Measurements from ENCODE around the gene SRGAP2C. TPM values are rescaled to one million over a fixed set of nuclear protein-coding genes. Genes with fewer than 3 reads are reported as not detected.
"Not testable (repeated sequence)": the region's sequence is repeated elsewhere in the genome, so short reads cannot be mapped to it uniquely, and the experiment has no call there.

Gene SRGAP2C
- total RNA-seq, 4 donors from 2014 or later = 38.6 to 60.9 (median 40.4) TPM

- H3K36me3 ChIP-seq; H3K4me3 ChIP-seq; H3K27ac ChIP-seq; H3K4me1 ChIP-seq; DNase-seq (ENCODE audit: low spot score in 2 of 2); H3K9me3 ChIP-seq; H3K27me3 ChIP-seq: not testable (repeated sequence)
- 100% methylated on average over 3 of the region's 3 CpGs for WGBS
Observed at GRCh38 chr1:121392130-121392529, 207.4 kb downstream of the SRGAP2C start.

DNA sequence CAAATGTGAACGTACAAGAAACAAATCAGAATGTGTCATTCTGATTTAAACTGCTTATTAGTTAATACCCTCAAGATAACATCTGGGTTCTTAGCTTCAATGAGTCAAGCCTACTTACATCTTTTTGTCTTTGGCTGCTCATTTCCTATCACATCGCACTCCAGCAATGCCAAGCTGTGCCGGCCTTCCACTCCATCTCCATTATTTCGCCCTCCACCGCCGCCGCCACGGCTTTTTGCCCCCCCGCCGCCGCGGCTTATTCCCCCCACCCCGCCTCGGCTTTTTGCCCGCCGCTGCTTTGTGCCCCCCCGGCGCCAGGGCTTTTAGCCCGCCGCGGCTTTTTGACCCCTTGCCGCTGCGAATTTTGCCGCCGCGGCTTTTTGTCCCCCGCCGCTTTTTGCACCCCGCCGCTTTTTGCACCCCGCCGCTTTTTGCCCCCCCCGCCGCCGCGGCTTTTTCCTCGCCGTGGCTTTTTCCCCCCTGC, 211.0 kb downstream of the SRGAP2C start:
- not testable (repeated sequence) for H3K27me3 ChIP-seq; H3K27ac ChIP-seq; H3K4me1 ChIP-seq; H3K9me3 ChIP-seq; H3K36me3 ChIP-seq; DNase-seq (ENCODE audit: low spot score in 2 of 2)
- 3% methylated on average over 21 of the region's 38 CpGs for WGBS
- H3K4me3 ChIP-seq = peak overlapping the region; percentile 66

DNA sequence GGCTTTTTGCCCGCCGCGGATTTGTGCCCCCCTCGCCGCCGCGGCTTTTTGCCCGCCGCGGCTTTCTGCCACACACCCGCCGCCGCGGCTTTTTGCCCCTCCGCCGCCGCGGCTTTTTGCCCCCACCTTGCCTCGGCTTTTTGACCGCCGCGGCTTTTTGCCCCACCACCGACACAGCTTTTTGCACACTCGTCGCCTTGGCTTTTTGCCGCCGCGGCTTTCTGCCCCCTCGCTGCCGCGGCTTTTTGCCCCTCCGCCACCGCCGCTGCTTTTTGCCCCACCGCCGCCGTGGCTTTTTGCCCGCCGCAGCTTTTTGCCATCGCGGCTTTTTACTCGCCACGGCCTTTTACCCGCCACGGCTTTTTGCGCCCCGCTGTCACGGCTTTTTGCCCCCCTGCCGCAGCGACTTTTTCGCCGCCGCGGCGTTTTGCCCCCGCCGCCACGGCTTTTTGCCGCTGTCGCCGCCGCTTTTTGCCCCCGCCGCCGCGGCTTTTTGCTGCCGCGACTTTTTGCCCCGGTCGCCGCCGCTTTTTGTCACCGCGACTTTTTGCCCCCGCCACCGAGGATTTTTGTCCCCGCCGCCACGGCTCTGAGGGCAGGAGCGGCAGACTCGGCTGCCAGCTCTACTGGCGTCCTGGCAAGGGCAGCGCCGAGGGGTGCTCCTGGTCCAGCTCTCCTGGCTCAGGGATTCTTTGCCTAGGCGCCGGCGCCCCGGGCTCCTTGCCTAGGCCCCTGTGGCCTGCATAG, 211.7 kb downstream of the SRGAP2C start:
- DNase-seq (ENCODE audit: low spot score in 2 of 2) = peak in 1 of 2 donors; percentile 62
- H3K4me3 ChIP-seq = peak overlapping the region; percentile 66
- not testable (repeated sequence) for H3K9me3 ChIP-seq, H3K4me1 ChIP-seq, H3K36me3 ChIP-seq, H3K27me3 ChIP-seq
- 4% methylated on average over 59 of the region's 88 CpGs for WGBS
- H3K27ac ChIP-seq = peak overlapping the region; percentile 38

DNA sequence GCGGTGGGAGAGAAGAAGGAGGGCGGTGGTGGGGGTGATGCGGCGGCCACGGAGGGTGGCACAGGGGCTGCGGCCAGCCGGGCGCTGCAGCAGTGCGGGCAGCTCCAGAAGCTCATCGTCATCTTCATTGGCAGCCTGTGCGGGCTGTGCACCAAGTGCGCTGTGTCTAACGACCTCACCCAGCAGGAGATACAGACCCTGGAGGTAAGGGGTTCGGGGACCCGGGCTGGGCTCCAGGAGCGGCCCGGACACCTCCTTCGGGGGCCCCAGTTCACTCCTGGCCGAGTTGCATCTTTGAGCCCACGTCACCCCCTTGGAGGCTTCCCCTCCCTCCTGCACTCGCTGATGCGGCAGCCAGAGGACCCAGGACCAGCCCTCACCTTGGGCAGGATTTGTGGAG, 212.3 kb downstream of the SRGAP2C start:
- peak overlapping the region; percentile 66 for H3K4me3 ChIP-seq
- H3K4me1 ChIP-seq; DNase-seq (ENCODE audit: low spot score in 2 of 2); H3K36me3 ChIP-seq; H3K9me3 ChIP-seq; H3K27ac ChIP-seq; H3K27me3 ChIP-seq: not testable (repeated sequence)
- no CpG with 5 or more reads among the region's 22 CpGs for WGBS

- not testable (repeated sequence) for H3K9me3 ChIP-seq; H3K4me3 ChIP-seq; H3K4me1 ChIP-seq; H3K36me3 ChIP-seq; H3K27me3 ChIP-seq; H3K27ac ChIP-seq; DNase-seq (ENCODE audit: low spot score in 2 of 2)
- WGBS = 80% methylated on average over 5 of the region's 5 CpGs
Observed at GRCh38 chr1:121399193-121399592, 214.4 kb downstream of the SRGAP2C start.

- DNase-seq (ENCODE audit: low spot score in 2 of 2); H3K4me3 ChIP-seq; H3K27ac ChIP-seq; H3K36me3 ChIP-seq; H3K4me1 ChIP-seq; H3K27me3 ChIP-seq; H3K9me3 ChIP-seq: not testable (repeated sequence)
- 91% methylated on average over 3 of the region's 3 CpGs for WGBS
Observed at GRCh38 chr1:121400108-121400507, 215.3 kb downstream of the SRGAP2C start.

GRCh38 chr1:121400541-121401310, 216.0 kb downstream of the SRGAP2C start:
- not testable (repeated sequence) for H3K4me3 ChIP-seq; H3K4me1 ChIP-seq; DNase-seq (ENCODE audit: low spot score in 2 of 2); H3K27me3 ChIP-seq; H3K27ac ChIP-seq; H3K36me3 ChIP-seq; H3K9me3 ChIP-seq
- 77% methylated on average over 6 of the region's 6 CpGs for WGBS

GRCh38 chr1:121401375-121401955, 216.7 kb downstream of the SRGAP2C start:
- WGBS = 63% methylated on average over 22 of the region's 26 CpGs
- not testable (repeated sequence) for DNase-seq (ENCODE audit: low spot score in 2 of 2); H3K9me3 ChIP-seq; H3K36me3 ChIP-seq; H3K27me3 ChIP-seq; H3K4me1 ChIP-seq; H3K27ac ChIP-seq
- peak overlapping the region; percentile 27 for H3K4me3 ChIP-seq

- not testable (repeated sequence) for H3K4me3 ChIP-seq; H3K36me3 ChIP-seq; H3K27ac ChIP-seq; H3K27me3 ChIP-seq; DNase-seq (ENCODE audit: low spot score in 2 of 2); H3K4me1 ChIP-seq; H3K9me3 ChIP-seq
- 92% methylated on average over 6 of the region's 7 CpGs for WGBS
Observed at GRCh38 chr1:121403254-121403653, 218.5 kb downstream of the SRGAP2C start.

- no peak for DNase-seq (ENCODE audit: low spot score in 2 of 2)
- Histone ChIP-seq H3K36me3 (no peaks in the 10 kb centered on the region), H3K27me3 (no peaks in the 10 kb centered on the region), H3K4me3 (no peak overlapping the region), H3K27ac (no peak overlapping the region), H3K4me1 (no peaks in the 10 kb centered on the region), H3K9me3 (no peaks in the 10 kb centered on the region)
- TF ChIP-seq POLR2A (IDR thresholded peaks at IDR 0.05) (no peak), POLR2AphosphoS5 (IDR thresholded peaks at IDR 0.05) (no peak), EP300 (IDR thresholded peaks at IDR 0.05) (no peak)
- TF ChIP-seq, protein P1, sequence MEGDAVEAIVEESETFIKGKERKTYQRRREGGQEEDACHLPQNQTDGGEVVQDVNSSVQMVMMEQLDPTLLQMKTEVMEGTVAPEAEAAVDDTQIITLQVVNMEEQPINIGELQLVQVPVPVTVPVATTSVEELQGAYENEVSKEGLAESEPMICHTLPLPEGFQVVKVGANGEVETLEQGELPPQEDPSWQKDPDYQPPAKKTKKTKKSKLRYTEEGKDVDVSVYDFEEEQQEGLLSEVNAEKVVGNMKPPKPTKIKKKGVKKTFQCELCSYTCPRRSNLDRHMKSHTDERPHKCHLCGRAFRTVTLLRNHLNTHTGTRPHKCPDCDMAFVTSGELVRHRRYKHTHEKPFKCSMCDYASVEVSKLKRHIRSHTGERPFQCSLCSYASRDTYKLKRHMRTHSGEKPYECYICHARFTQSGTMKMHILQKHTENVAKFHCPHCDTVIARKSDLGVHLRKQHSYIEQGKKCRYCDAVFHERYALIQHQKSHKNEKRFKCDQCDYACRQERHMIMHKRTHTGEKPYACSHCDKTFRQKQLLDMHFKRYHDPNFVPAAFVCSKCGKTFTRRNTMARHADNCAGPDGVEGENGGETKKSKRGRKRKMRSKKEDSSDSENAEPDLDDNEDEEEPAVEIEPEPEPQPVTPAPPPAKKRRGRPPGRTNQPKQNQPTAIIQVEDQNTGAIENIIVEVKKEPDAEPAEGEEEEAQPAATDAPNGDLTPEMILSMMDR (IDR thresholded peaks at IDR 0.05) = no peak
- WGBS = 76% methylated on average over 1 of the region's 1 CpG
Observed at GRCh38 chr1:121408354-121408753, 223.6 kb downstream of the SRGAP2C start.
